Peyer's patch (tissue), 4 donors: ENCODE measurements around the gene PIGP.

ENCODE experiments used
- POLR2A ChIP-seq, 2 donors: fragments of 450-650 bp; IDR thresholded peaks; one replicate each; pipeline ENCODE4 v1.5.1; 2017; ENCODE audit warnings: antibody characterized with exemption in 2 of 2, mild to moderate bottlenecking in 2 of 2, moderate library complexity in 2 of 2
- TF ChIP-seq, protein P1 (sequence below), 6 experiments: fragments of 450-650 bp in 4 of 6; fragments of 200-600 bp in 2 of 6; sonication (generic) in 1 of 6; IDR thresholded peaks; one replicate each; pipeline ENCODE4 v1.5.1; 2017 to 2019; ENCODE audit warnings: antibody characterized with exemption in 6 of 6, mild to moderate bottlenecking in 3 of 6, moderate library complexity in 1 of 6

DNA sequence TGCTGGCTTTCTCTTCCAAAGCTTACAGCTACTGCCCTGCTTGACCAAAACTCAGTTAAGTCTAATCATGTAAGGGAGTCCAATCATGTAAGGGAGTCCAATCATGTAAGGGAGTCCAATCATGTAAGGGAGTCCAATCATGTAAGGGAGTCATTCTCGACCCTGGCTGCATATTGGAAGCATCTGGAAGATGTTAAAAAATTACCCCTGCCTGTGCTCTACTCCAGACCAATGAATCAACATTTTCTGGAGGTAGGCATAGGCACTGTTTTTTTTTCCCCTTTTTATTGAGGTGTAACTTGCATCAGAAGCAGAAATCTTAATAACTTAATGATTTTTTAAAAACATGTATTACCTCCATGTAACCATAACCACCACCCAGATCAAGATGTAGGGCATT lies 9.4 kb downstream of the PIGP start:
- TF ChIP-seq, protein P1, sequence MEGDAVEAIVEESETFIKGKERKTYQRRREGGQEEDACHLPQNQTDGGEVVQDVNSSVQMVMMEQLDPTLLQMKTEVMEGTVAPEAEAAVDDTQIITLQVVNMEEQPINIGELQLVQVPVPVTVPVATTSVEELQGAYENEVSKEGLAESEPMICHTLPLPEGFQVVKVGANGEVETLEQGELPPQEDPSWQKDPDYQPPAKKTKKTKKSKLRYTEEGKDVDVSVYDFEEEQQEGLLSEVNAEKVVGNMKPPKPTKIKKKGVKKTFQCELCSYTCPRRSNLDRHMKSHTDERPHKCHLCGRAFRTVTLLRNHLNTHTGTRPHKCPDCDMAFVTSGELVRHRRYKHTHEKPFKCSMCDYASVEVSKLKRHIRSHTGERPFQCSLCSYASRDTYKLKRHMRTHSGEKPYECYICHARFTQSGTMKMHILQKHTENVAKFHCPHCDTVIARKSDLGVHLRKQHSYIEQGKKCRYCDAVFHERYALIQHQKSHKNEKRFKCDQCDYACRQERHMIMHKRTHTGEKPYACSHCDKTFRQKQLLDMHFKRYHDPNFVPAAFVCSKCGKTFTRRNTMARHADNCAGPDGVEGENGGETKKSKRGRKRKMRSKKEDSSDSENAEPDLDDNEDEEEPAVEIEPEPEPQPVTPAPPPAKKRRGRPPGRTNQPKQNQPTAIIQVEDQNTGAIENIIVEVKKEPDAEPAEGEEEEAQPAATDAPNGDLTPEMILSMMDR (IDR thresholded peaks at IDR 0.05), result no peak
- no peak for TF ChIP-seq POLR2A (IDR thresholded peaks at IDR 0.05)
